AG04450 (cell line): ENCODE data around the gene LIPT1. TPM values are rescaled to one million over a fixed set of nuclear protein-coding genes. Genes with fewer than 3 reads are reported as not detected.
A peak's percentile ranks its signal among the peaks of the same experiment; 100 is the strongest.
"Not testable (repeated sequence)": the region's sequence is repeated elsewhere in the genome, so short reads cannot be mapped to it uniquely, and the experiment has no call there.

Experiments
- CTCF ChIA-PET: fragments of 300-600, 350-600 bp; formaldehyde crosslinking; extraction: SDS; loops from one replicate; lab custom pipeline; 2022; ENCODE audit warnings: antibody characterized with exemption, inconsistent platforms; lab: Charles Lee
- POLR2A ChIA-PET: fragments of 350-600 bp; formaldehyde crosslinking; extraction: SDS; loops from one replicate; lab custom pipeline; 2021; ENCODE audit warnings: antibody characterized with exemption, inconsistent platforms; lab: Yijun Ruan, JAX
- DNase-seq: peaks from one replicate; pipeline ENCODE4 v3.0.0-alpha.2; 2011; ENCODE audit warnings: low read depth, low spot score
- H3K27ac ChIP-seq: one replicate; pipeline ENCODE4 v1.5.1; 2012; ENCODE audit warnings: low read depth, low read length, control low read depth
- H3K27me3 ChIP-seq: one replicate; pipeline ENCODE4 v1.6.0; 2012; ENCODE audit warnings: low read length; ENCODE audit not compliant: control insufficient read depth, insufficient read depth
- H3K4me3 ChIP-seq: 2 replicates; pipeline ENCODE4 v1.5.1; 2011; ENCODE audit warnings: mild to moderate bottlenecking, low read depth, low read length, control low read depth
- H3K9me3 ChIP-seq: 2 replicates; pipeline ENCODE4 v1.5.1; 2012; ENCODE audit warnings: low read length; ENCODE audit not compliant: control insufficient read depth, insufficient read depth
- polyA plus RNA-seq: library from polyadenylated mRNA; depleted of rRNA; stranded (reverse); fragments of >200 nt; gene quantifications from 2 replicates; pipeline ENCODE4 v1.2.3, GENCODE V29; 2011
- TF ChIP-seq, protein P1 (sequence below): IDR thresholded peaks from 2 replicates; pipeline ENCODE4 v1.5.1; 2011; ENCODE audit warnings: low read depth, low read length, control low read depth, inconsistent platforms

The LIPT1 gene
- polyA plus RNA-seq, 1 experiment: 7.3 TPM

DNA sequence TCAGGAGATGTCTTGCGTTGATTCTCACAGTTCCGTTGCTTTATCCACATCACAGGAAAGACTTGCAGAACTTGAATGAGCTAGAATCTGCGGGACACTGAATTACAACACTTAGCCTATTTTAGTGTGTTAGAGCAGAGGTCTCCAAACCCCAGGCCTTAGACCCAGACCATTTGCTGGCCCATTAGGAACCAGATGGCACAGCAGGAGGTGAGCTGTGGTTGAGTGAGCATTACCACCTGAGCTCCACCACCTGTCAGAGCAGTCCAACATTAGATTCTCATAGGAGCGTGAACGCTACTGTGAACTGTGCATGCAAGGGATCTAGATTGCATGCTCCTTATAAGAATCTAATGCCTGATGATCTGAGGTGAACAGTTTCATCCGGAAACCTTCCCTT lies 30.0 kb downstream of the LIPT1 start:
- DNase-seq: no peak
- no peak overlapping the region for H3K27ac ChIP-seq
- no peaks in the 10 kb centered on the region for H3K27me3 ChIP-seq
- ChIA-PET CTCF (interaction anchor here (1.1 kb wide), 1 partner anchor 153 kb away, joined by 4 read pairs; the partner anchor contains the start of gene EIF5B), POLR2A (no interaction called here)
- H3K9me3 ChIP-seq: no peaks in the 10 kb centered on the region
- TF ChIP-seq, protein P1, sequence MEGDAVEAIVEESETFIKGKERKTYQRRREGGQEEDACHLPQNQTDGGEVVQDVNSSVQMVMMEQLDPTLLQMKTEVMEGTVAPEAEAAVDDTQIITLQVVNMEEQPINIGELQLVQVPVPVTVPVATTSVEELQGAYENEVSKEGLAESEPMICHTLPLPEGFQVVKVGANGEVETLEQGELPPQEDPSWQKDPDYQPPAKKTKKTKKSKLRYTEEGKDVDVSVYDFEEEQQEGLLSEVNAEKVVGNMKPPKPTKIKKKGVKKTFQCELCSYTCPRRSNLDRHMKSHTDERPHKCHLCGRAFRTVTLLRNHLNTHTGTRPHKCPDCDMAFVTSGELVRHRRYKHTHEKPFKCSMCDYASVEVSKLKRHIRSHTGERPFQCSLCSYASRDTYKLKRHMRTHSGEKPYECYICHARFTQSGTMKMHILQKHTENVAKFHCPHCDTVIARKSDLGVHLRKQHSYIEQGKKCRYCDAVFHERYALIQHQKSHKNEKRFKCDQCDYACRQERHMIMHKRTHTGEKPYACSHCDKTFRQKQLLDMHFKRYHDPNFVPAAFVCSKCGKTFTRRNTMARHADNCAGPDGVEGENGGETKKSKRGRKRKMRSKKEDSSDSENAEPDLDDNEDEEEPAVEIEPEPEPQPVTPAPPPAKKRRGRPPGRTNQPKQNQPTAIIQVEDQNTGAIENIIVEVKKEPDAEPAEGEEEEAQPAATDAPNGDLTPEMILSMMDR: no peak
- H3K4me3 ChIP-seq: no peak overlapping the region

DNA sequence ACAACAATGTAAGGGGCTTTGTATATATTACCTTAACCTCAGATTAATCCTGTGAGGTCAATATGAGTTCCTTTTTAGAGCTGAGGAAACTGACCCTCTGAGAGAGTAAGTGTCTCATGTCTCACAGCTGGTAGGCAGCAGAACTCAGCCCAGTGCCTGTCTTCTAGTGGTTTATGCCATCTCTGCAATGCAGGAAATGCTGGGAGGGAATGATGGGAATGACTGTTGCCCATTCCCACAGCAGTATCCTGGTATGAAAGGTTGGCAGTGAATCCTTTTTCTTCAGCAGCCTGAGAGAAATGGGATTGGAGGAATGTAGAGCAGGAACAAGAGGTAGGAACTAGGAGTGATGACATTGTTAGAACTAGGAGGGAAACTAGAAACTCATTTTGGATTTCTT lies 32.2 kb downstream of the LIPT1 start:
- no peak overlapping the region for H3K27ac ChIP-seq
- no peaks in the 10 kb centered on the region for H3K27me3 ChIP-seq
- TF ChIP-seq, protein P1: no peak
- no peak overlapping the region for H3K4me3 ChIP-seq
- no peaks in the 10 kb centered on the region for H3K9me3 ChIP-seq
- no peak for DNase-seq
- CTCF ChIA-PET: no interaction called here
- POLR2A ChIA-PET: no interaction called here

DNA sequence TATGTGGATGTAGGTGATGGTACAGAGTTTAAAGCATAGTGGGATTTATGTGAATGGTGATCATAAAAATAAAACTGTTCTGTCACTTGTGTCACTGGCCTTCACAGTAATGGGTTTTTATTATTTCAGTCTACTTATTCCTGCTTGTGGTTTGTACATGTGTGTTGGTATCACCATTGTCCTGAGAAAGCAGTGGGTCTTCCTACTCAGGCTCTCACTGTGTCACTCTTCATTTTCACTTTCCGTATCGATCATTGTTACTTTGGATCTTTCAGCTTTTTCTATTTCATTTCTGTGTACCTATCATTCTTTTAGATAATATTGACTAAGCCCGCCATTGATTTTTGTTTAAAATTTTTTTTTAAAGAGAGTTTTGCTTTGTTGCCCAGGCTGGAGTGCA lies 33.6 kb downstream of the LIPT1 start:
- ChIA-PET POLR2A (no interaction called here), CTCF (no interaction called here)
- H3K9me3 ChIP-seq: no peaks in the 10 kb centered on the region
- TF ChIP-seq, protein P1: no peak
- DNase-seq: no peak
- no peak overlapping the region for H3K27ac ChIP-seq
- no peak overlapping the region for H3K4me3 ChIP-seq
- no peaks in the 10 kb centered on the region for H3K27me3 ChIP-seq

DNA sequence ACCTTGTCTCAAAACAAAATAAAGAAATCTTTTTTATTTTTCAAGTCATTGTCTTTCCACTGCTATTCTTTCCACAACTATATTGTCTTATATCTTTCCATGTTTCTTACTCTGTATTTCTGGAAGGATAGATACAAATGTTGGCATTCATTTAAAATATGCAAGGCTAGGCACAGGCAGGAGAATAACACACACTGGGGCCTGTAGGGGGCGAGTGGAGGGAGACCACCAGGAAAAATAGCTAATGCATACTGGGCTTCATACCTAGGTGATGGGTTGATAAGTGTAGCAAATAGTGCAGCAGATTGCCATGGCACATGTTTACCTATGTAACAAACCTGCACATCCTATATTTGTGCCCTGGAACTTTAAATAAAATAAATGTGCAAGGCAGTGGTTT lies 35.8 kb downstream of the LIPT1 start:
- POLR2A ChIA-PET: no interaction called here

DNA sequence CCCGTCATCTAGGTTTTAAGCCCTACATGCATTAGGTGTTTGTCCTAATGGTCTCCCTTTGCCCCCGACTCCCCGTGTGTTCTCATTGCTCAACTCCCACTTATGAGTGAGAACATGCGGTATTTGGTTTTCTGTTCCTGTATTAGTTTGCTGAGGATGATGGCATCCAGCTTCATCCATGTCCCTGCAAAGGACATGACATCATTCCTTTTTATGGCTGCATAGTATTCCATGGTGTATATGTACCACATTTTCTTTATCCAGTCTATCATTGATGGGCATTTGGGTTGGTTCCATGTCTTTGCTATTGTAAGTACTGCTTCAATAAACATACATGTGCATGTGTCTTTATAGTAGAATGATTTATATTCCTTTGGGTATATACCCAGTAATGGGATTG lies 37.6 kb downstream of the LIPT1 start:
- H3K27me3 ChIP-seq, CTCF ChIA-PET, H3K4me3 ChIP-seq, DNase-seq, H3K9me3 ChIP-seq, POLR2A ChIA-PET, H3K27ac ChIP-seq: not testable (repeated sequence)

More for the DNA sequence above, 35.8 kb downstream of the LIPT1 start:
- Histone ChIP-seq H3K9me3 (no peaks in the 10 kb centered on the region), H3K27me3 (no peaks in the 10 kb centered on the region), H3K4me3 (no peak overlapping the region), H3K27ac (no peak overlapping the region)
- TF ChIP-seq, protein P1: peak; percentile 9; the same call in 1 of the 2 replicates
- DNase-seq: no peak
- CTCF ChIA-PET: interaction anchor here (1.2 kb wide), 1 partner anchor 10 kb away, joined by 4 read pairs; the partner anchor contains the start of genes MITD1 and MRPL30
